Mucosa of descending colon (tissue), 3 donors: ENCODE results near the gene GDF10. TPM values are rescaled to one million over a fixed set of nuclear protein-coding genes. Genes with fewer than 3 reads are reported as not detected.

Experiments
- ATAC-seq: fragments of 200-7000 bp; cut with Tn5 transposase; one replicate; pipeline ENCODE4 v1.9.1; 2020; ENCODE audit warnings: mild to moderate bottlenecking, moderate library complexity
- DNase-seq, 3 donors: peaks; one replicate each; pipeline ENCODE4 v3.0.0-alpha.2; 2020
- H3K36me3 ChIP-seq: fragments of 200-600 bp; one replicate; pipeline ENCODE4 v1.8.0; 2021; ENCODE audit warnings: low read depth, mild to moderate bottlenecking
- H3K4me1 ChIP-seq: fragments of 200-600 bp; one replicate; pipeline ENCODE4 v1.8.0; 2021; ENCODE audit warnings: low read depth, mild to moderate bottlenecking
- H3K4me3 ChIP-seq: fragments of 200-600 bp; one replicate; pipeline ENCODE4 v1.8.0; 2021; ENCODE audit warnings: mild to moderate bottlenecking
- H3K9me3 ChIP-seq: fragments of 200-600 bp; one replicate; pipeline ENCODE4 v1.8.0; 2021; ENCODE audit warnings: mild to moderate bottlenecking
- CTCF ChIP-seq: fragments of 200-600 bp; IDR thresholded peaks from one replicate; pipeline ENCODE4 v1.8.0; 2022; ENCODE audit warnings: antibody characterized with exemption, mild to moderate bottlenecking
- intact Hi-C, 2 donors: fragments of 100-400 bp; cut with DNase I in 1 of 2; cut with micrococcal nuclease in 1 of 2; formaldehyde crosslinking; loops; one replicate each; pipeline versions ENCODE4 v1.11.0 to v1.11.1; 2022; cut with DNase I, micrococcal nuclease
- total RNA-seq, 3 donors: library from RNA; stranded (reverse); fragmentation: NEBNext Ultra II Directional in 2 of 3; extraction: Animal tissue kit (Norgen Biotek cat#: 25700) in 2 of 3; gene quantifications; one replicate each; pipeline versions ENCODE4 v1.2.1 to v1.2.4, GENCODE V29; 2021 to 2023
- donor health status: DM: no; HTN: no; CAD: no; lungs with moderate emphysema.
- donor health status: DM: no; HTN: no; CAD: no.
- donor health status: DM: no; HTN: yes; CAD: no.

GDF10 gene
- total RNA-seq, 3 donors from 2014 or later = 0.14 to 3.2 (median 0.41) TPM

GRCh38 chr10:47340608-47341170 lies 40.7 kb downstream of the GDF10 start:
- no peak overlapping the region for H3K4me3 ChIP-seq
- DNase-seq (peak in 2 of 3 donors; percentile 88), ATAC-seq (peak; percentile 96)
- H3K36me3 ChIP-seq = no peaks in the 10 kb centered on the region
- H3K4me1 ChIP-seq = peaks cover 4% of the 10 kb centered on the region
- peak; percentile 98 for TF ChIP-seq CTCF
- H3K9me3 ChIP-seq = no peaks in the 10 kb centered on the region
- intact Hi-C loops = no loop called here

DNA sequence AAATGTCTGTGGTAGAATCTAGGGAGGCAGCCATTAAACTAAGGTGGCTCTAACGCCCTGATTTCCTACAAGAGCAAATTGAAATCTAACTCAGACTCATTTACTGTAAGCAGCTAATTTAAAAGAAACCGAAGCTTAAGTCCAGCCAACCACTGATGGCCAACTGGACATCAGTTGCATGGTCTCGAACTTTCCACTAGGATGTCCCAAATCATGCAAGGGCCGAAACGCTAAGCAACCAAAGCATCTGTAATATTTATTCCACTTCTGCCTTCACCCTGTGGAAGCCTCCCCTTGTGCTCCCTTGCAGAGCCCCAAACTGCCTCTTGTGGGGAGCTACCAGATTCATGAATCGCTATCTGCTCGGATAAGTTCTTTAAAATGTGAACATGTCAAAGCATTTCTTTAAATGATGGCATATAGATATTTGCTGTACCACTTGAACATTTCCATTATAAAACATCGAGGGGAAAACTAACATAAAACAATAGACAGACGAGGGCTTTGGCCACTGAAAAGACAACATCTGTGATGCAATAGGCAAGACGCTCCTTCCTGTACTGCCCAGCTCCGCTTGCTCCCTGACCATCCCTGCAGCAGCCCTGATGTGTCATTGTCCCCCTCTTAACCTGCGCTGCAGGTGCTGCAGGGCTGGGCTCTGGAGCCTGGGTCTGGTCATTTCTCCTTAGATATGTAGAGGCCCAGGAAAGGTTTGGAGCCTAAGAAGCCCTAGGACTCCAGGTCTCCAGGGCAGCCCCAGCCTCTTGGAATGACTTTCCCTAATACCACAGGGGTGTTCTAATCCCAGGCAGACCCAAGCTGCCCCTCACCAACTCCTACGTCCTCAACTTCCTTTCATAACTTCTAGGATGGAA lies 45.2 kb downstream of the GDF10 start:
- H3K4me3 ChIP-seq = no peak overlapping the region
- H3K36me3 ChIP-seq = no peaks in the 10 kb centered on the region
- no peak for TF ChIP-seq CTCF
- DNase-seq = peak in 1 of 3 donors; percentile 7
- intact Hi-C loops = no loop called here
- no peaks in the 10 kb centered on the region for H3K9me3 ChIP-seq
- H3K4me1 ChIP-seq = peaks cover 2% of the 10 kb centered on the region
- no peak for ATAC-seq

GRCh38 chr10:47346581-47347302 lies 46.7 kb downstream of the GDF10 start:
- Histone ChIP-seq H3K4me3 (no peak overlapping the region), H3K4me1 (no peaks in the 10 kb centered on the region), H3K9me3 (no peaks in the 10 kb centered on the region), H3K36me3 (no peaks in the 10 kb centered on the region)
- no peak for TF ChIP-seq CTCF
- ATAC-seq = peak; percentile 84
- DNase-seq = peak in 2 of 3 donors; percentile 50 to 68
- intact Hi-C loops = no loop called here

DNA sequence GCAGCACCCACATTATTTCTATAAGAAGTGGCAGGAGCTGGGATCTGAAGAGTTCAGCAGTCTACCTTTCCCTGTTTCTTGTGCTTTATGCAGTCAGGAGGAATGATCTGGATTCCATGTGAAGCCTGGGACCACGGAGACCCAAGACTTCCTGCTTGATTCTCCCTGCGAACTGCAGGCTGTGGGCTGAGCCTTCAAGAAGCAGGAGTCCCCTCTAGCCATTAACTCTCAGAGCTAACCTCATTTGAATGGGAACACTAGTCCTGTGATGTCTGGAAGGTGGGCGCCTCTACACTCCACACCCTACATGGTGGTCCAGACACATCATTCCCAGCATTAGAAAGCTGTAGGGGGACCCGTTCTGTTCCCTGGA lies 47.3 kb downstream of the GDF10 start:
- no peaks in the 10 kb centered on the region for H3K4me1 ChIP-seq
- no peaks in the 10 kb centered on the region for H3K9me3 ChIP-seq
- ATAC-seq (no peak), DNase-seq (no peak)
- intact Hi-C loops = no loop called here
- H3K4me3 ChIP-seq = no peak overlapping the region
- no peaks in the 10 kb centered on the region for H3K36me3 ChIP-seq
- TF ChIP-seq CTCF = no peak

DNA sequence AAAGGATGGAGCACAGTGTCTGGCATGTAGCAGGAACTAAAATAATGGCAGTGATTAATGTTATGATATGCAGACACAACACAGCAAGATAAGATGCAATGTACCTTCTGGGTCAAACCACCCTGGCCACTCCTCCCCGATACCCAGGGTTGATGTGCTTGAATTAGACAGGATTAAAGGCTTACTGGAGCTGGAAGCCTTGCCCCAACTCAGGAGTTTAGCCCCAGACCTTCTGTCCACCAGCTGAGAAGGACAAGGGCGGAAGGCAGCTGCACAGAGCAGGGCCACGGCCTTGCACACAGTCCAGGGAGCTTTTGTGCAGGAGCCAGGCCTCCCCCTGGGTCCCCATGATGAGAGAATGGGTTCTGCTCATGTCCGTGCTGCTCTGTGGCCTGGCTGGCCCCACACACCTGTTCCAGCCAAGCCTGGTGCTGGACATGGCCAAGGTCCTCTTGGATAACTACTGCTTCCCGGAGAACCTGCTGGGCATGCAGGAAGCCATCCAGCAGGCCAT lies 48.2 kb downstream of the GDF10 start, which contains the start of gene RBP3:
RBP3 (plus strand) TSS at position 226 of the 514 bp plus-strand sequence; CDS start at position 348, 122 bp downstream.
- no peak for TF ChIP-seq CTCF
- ATAC-seq (no peak), DNase-seq (no peak)
- Histone ChIP-seq H3K4me1 (no peaks in the 10 kb centered on the region), H3K4me3 (no peak within 1 kb of the TSS), H3K9me3 (no peaks in the 10 kb centered on the region), H3K36me3 (no peaks in the 10 kb centered on the region)
- intact Hi-C loops = no loop called here
